H9 (cell line): ENCODE results near the gene PLEKHG3. TPM values are rescaled to one million over a fixed set of nuclear protein-coding genes. Genes with fewer than 3 reads are reported as not detected.

ENCODE experiments used
- DNase-seq: peaks from one replicate; pipeline ENCODE4 v3.0.0-alpha.2; 2017
- H2AFZ ChIP-seq: one replicate; pipeline ENCODE4 v1.6.1; 2013; ENCODE audit warnings: mild to moderate bottlenecking, low read length, control low read depth, moderate library complexity
- H2AK5ac ChIP-seq: 2 replicates; pipeline ENCODE4 v1.6.1; 2013; ENCODE audit warnings: low read length, control low read depth, mixed read lengths; ENCODE audit not compliant: insufficient read length
- H2BK120ac ChIP-seq: one replicate; pipeline ENCODE4 v1.6.1; 2013; ENCODE audit warnings: low read depth, mild to moderate bottlenecking, low read length, control low read depth, inconsistent platforms; ENCODE audit not compliant: poor library complexity, severe bottlenecking
- H2BK12ac ChIP-seq: 2 replicates; pipeline ENCODE4 v1.6.1; 2013; ENCODE audit warnings: low read length, control low read depth, mixed read lengths, low read depth; ENCODE audit not compliant: insufficient read length
- H2BK15ac ChIP-seq: 2 replicates; pipeline ENCODE4 v1.6.1; 2013; ENCODE audit warnings: low read depth, low read length, control low read depth
- H2BK20ac ChIP-seq: one replicate; pipeline ENCODE4 v1.6.1; 2013; ENCODE audit warnings: low read depth, mild to moderate bottlenecking, low read length, control low read depth, inconsistent platforms; ENCODE audit not compliant: poor library complexity, severe bottlenecking
- H2BK5ac ChIP-seq: 2 replicates; pipeline ENCODE4 v1.6.1; 2013; ENCODE audit warnings: low read length, control low read depth, mixed read lengths; ENCODE audit not compliant: insufficient read length
- H3K14ac ChIP-seq: 2 replicates; pipeline ENCODE4 v1.6.1; 2013; ENCODE audit warnings: low read length, control low read depth; ENCODE audit not compliant: insufficient read depth
- H3K18ac ChIP-seq: 2 replicates; pipeline ENCODE4 v1.6.1; 2013; ENCODE audit warnings: low read depth, mild to moderate bottlenecking, mixed read lengths, low read length, control low read depth; ENCODE audit not compliant: insufficient read length
- H3K23ac ChIP-seq: 2 replicates; pipeline ENCODE4 v1.6.1; 2013; ENCODE audit warnings: low read length, control low read depth, mixed read lengths, low read depth; ENCODE audit not compliant: insufficient read length
- H3K23me2 ChIP-seq: 2 replicates; pipeline ENCODE4 v1.6.1; 2013; ENCODE audit warnings: low read depth, mild to moderate bottlenecking, mixed read lengths, low read length, control low read depth; ENCODE audit not compliant: insufficient read length, poor library complexity, severe bottlenecking
- H3K27ac ChIP-seq: 2 replicates; pipeline ENCODE4 v1.5.1; 2013; ENCODE audit warnings: low read length, control low read depth, mixed read lengths, low read depth; ENCODE audit not compliant: insufficient read length
- H3K27me3 ChIP-seq: 2 replicates; pipeline ENCODE4 v1.6.1; 2013; ENCODE audit warnings: low read length, control low read depth, inconsistent platforms; ENCODE audit not compliant: insufficient read depth
- H3K4ac ChIP-seq: 2 replicates; pipeline ENCODE4 v1.6.1; 2013; ENCODE audit warnings: low read depth, mild to moderate bottlenecking, control low read depth, inconsistent platforms, low read length, moderate library complexity
- H3K4me1 ChIP-seq: 2 replicates; pipeline ENCODE4 v1.6.1; 2013; ENCODE audit warnings: low read length, control low read depth, inconsistent platforms; ENCODE audit not compliant: insufficient read depth
- H3K4me2 ChIP-seq: 2 replicates; pipeline ENCODE4 v1.6.1; 2013; ENCODE audit warnings: low read length, control low read depth, mixed read lengths; ENCODE audit not compliant: insufficient read length, insufficient read depth
- H3K56ac ChIP-seq: 2 replicates; pipeline ENCODE4 v1.6.1; 2013; ENCODE audit warnings: low read depth, mild to moderate bottlenecking, mixed read lengths, low read length, control low read depth; ENCODE audit not compliant: insufficient read length
- H3K79me1 ChIP-seq: 2 replicates; pipeline ENCODE4 v1.6.1; 2013; ENCODE audit warnings: low read depth, mild to moderate bottlenecking, moderate library complexity, low read length, control low read depth, inconsistent platforms; ENCODE audit not compliant: insufficient read depth, poor library complexity, severe bottlenecking
- H3K79me2 ChIP-seq: 2 replicates; pipeline ENCODE4 v1.6.1; 2013; ENCODE audit warnings: low read length, control low read depth, inconsistent platforms; ENCODE audit not compliant: insufficient read depth
- H3K9ac ChIP-seq: 2 replicates; pipeline ENCODE4 v1.6.1; 2013; ENCODE audit warnings: low read length, control low read depth, mixed read lengths; ENCODE audit not compliant: insufficient read length; ENCODE audit errors: extremely low read depth
- H3K9me3 ChIP-seq: one replicate; pipeline ENCODE4 v1.6.1; 2013; ENCODE audit warnings: low read depth, low read length, inconsistent platforms; ENCODE audit not compliant: control insufficient read depth
- H3T11ph ChIP-seq: one replicate; pipeline ENCODE4 v1.6.1; 2013; ENCODE audit warnings: mild to moderate bottlenecking, low read length, control low read depth, inconsistent platforms
- H4K20me1 ChIP-seq: one replicate; pipeline ENCODE4 v1.6.1; 2013; ENCODE audit not compliant: control insufficient read depth, insufficient read length, insufficient read depth
- H4K5ac ChIP-seq: 2 replicates; pipeline ENCODE4 v1.6.1; 2013; ENCODE audit warnings: low read depth, mild to moderate bottlenecking, mixed read lengths, low read length, control low read depth; ENCODE audit not compliant: insufficient read length
- H4K8ac ChIP-seq: replicated peaks from 2 replicates; pipeline ENCODE4 v1.6.1; 2013; ENCODE audit warnings: low read length, control low read depth, mixed read lengths, low read depth; ENCODE audit not compliant: insufficient read length
- H4K91ac ChIP-seq: 2 replicates; pipeline ENCODE4 v1.6.1; 2013; ENCODE audit warnings: low read depth, mild to moderate bottlenecking, moderate library complexity, mixed read lengths, low read length, control low read depth; ENCODE audit not compliant: insufficient read length
- H3K27ac Mint-ChIP-seq, 3 experiments: 2 replicates in 2 of 3; 3 replicates in 1 of 3; pipeline ENCODE4 v1.8.0; 2020 to 2021; ENCODE audit warnings: mixed read lengths in 3 of 3, mild to moderate bottlenecking in 1 of 3, moderate library complexity in 1 of 3
- H3K27me3 Mint-ChIP-seq: 2 replicates; pipeline ENCODE4 v1.8.0; 2021; ENCODE audit warnings: low read depth, mild to moderate bottlenecking, moderate library complexity, mixed read lengths
- H3K36me3 Mint-ChIP-seq, 3 experiments: 2 replicates in 2 of 3; 3 replicates in 1 of 3; pipeline ENCODE4 v1.8.0; 2020 to 2021; ENCODE audit warnings: low read depth in 3 of 3, mixed read lengths in 3 of 3; ENCODE audit not compliant: insufficient read depth in 1 of 3
- H3K4me1 Mint-ChIP-seq, 2 experiments: 2 replicates each; pipeline ENCODE4 v1.8.0; 2020; ENCODE audit warnings: mixed read lengths in 2 of 2
- H3K4me3 Mint-ChIP-seq, 2 experiments: 2 replicates in 1 of 2; 3 replicates in 1 of 2; pipeline ENCODE4 v1.8.0; 2020 to 2021; ENCODE audit warnings: mild to moderate bottlenecking in 2 of 2, mixed read lengths in 2 of 2, moderate library complexity in 1 of 2
- H3K9me3 Mint-ChIP-seq, 2 experiments: 2 replicates in 1 of 2; 3 replicates in 1 of 2; pipeline ENCODE4 v1.8.0; 2020; ENCODE audit warnings: mild to moderate bottlenecking in 2 of 2, mixed read lengths in 2 of 2, moderate library complexity in 1 of 2
- CTCF ChIP-seq: fragments of 200-600 bp; sonication (generic); conservative IDR thresholded peaks from 3 replicates; pipeline ENCODE4 v1.8.0; 2021; ENCODE audit warnings: antibody characterized with exemption, mild to moderate bottlenecking
- WGBS: extraction: QIAGEN DNeasy Blood & Tissue Kit; methylation state at CpG from one replicate; pipeline ENCODE4 v1.1.7; 2013; ENCODE audit warnings: missing lambda C conversion rate, low lambda C conversion rate, mixed read lengths; ENCODE audit not compliant: insufficient read length; ENCODE audit errors: extremely low coverage; 5-methylcytosine and 5-hydroxymethylcytosine counted together
- total RNA-seq: library from RNA; stranded (reverse); gene quantifications from 2 replicates; pipeline ENCODE4 v1.2.1, GENCODE V29; 2021

Gene PLEKHG3
- total RNA-seq, 1 experiment from 2014 or later: 48.5 TPM

- H3T11ph ChIP-seq: no peak overlapping the region
- DNase-seq: no peak
- H3K4me1 ChIP-seq: no peaks in the 10 kb centered on the region
- no peak overlapping the region for H3K4me2 ChIP-seq
- H4K8ac ChIP-seq: no peak overlapping the region
- H3K4ac ChIP-seq: no peak overlapping the region
- no peaks in the 10 kb centered on the region for H3K23me2 ChIP-seq
- Mint-ChIP-seq H3K27ac (no peak overlapping the region), H3K27me3 (peaks cover 3% of the 10 kb centered on the region), H3K9me3 (peaks cover 22 to 27% of the 10 kb centered on the region in 2 experiments), H3K36me3 (peaks cover 7 to 31% (median 9%) of the 10 kb centered on the region in 3 experiments; a peak in 6 of 7 replicates), H3K4me1 (peaks cover 15 to 16% of the 10 kb centered on the region in 2 experiments), H3K4me3 (no peak overlapping the region)
- no peaks in the 10 kb centered on the region for H3K79me2 ChIP-seq
- no peak overlapping the region for H2BK12ac ChIP-seq
- H2BK5ac ChIP-seq: no peak overlapping the region
- H3K18ac ChIP-seq: no peak overlapping the region
- no peak overlapping the region for H2BK120ac ChIP-seq
- no peak for TF ChIP-seq CTCF
- no peak overlapping the region for H3K27ac ChIP-seq
- no peak overlapping the region for H3K23ac ChIP-seq
- H3K9ac ChIP-seq: no peak overlapping the region
- no peak overlapping the region for H3K14ac ChIP-seq
- H2AK5ac ChIP-seq: no peak overlapping the region
- H3K9me3 ChIP-seq: no peaks in the 10 kb centered on the region
- no peak overlapping the region for H3K56ac ChIP-seq
- H3K79me1 ChIP-seq: no peaks in the 10 kb centered on the region
- no peak overlapping the region for H2AFZ ChIP-seq
- H3K27me3 ChIP-seq: no peaks in the 10 kb centered on the region
- H2BK20ac ChIP-seq: no peak overlapping the region
- no peak overlapping the region for H4K91ac ChIP-seq
- no CpG with 5 or more reads among the region's 2 CpGs for WGBS
- H4K5ac ChIP-seq: no peak overlapping the region
- H2BK15ac ChIP-seq: no peak overlapping the region
- no peaks in the 10 kb centered on the region for H4K20me1 ChIP-seq
Measured at GRCh38 chr14:64771161-64771560, 66.9 kb downstream of the PLEKHG3 start.
